HepG2 (cell line): ENCODE results near the gene ATM. TPM values are rescaled to one million over a fixed set of nuclear protein-coding genes. Genes with fewer than 3 reads are reported as not detected.

ENCODE experiments used
- ATRX ChIP-seq: sonication (generic); formaldehyde crosslinking; IDR thresholded peaks from 2 replicates; pipeline ENCODE4 v1.4.0; 2020; ENCODE audit warnings: missing genetic modification reagents, borderline replicate concordance
- BCL3 ChIP-seq: sonication (generic); formaldehyde crosslinking; IDR thresholded peaks from 2 replicates; pipeline ENCODE4 v1.5.1; 2020; ENCODE audit warnings: mild to moderate bottlenecking, missing genetic modification reagents, moderate library complexity
- FLYWCH1 ChIP-seq: sonication (generic); formaldehyde crosslinking; IDR thresholded peaks from 2 replicates; pipeline ENCODE4 v1.8.1; 2023; ENCODE audit warnings: mild to moderate bottlenecking, missing genetic modification reagents
- GZF1 ChIP-seq: sonication (generic); formaldehyde crosslinking; IDR thresholded peaks from 2 replicates; pipeline ENCODE4 v1.5.1; 2020; ENCODE audit warnings: mild to moderate bottlenecking, missing genetic modification reagents
- IRF2 ChIP-seq: IDR thresholded peaks from 2 replicates; pipeline ENCODE4 v1.6.1; 2018; ENCODE audit warnings: missing genetic modification reagents, missing compliant biosample characterization
- KLF12 ChIP-seq: sonication (generic); formaldehyde crosslinking; IDR thresholded peaks from 2 replicates; pipeline ENCODE4 v1.4.0; 2020; ENCODE audit warnings: missing genetic modification reagents, borderline replicate concordance
- MATR3 ChIP-seq: sonication (generic); formaldehyde crosslinking; IDR thresholded peaks from 2 replicates; pipeline ENCODE4 v1.4.0; 2020; ENCODE audit warnings: missing genetic modification reagents
- NFAT5 ChIP-seq: sonication (generic); formaldehyde crosslinking; IDR thresholded peaks from 2 replicates; pipeline ENCODE4 v1.4.0; 2020; ENCODE audit warnings: missing genetic modification reagents
- NR2F6 ChIP-seq, 2 experiments: IDR thresholded peaks; 2 replicates each; pipeline ENCODE4 v1.6.1; 2016; ENCODE audit warnings: antibody characterized with exemption in 1 of 2, mild to moderate bottlenecking in 1 of 2
- PAX8 ChIP-seq: sonication (generic); formaldehyde crosslinking; IDR thresholded peaks from 2 replicates; pipeline ENCODE4 v1.8.0; 2022; ENCODE audit warnings: mild to moderate bottlenecking, missing genetic modification reagents, borderline replicate concordance
- PLSCR1 ChIP-seq: sonication (generic); formaldehyde crosslinking; IDR thresholded peaks from 2 replicates; pipeline ENCODE4 v1.5.0; 2020; ENCODE audit warnings: missing genetic modification reagents, mild to moderate bottlenecking, borderline replicate concordance
- POLR2AphosphoS2 ChIP-seq: IDR thresholded peaks from 2 replicates; pipeline ENCODE4 v1.6.1; 2011; ENCODE audit warnings: low read depth, low read length, improper control_type of control experiment
- SALL2 ChIP-seq: sonication (generic); formaldehyde crosslinking; IDR thresholded peaks from 2 replicates; pipeline ENCODE4 v1.8.1; 2023; ENCODE audit warnings: mild to moderate bottlenecking, missing genetic modification reagents, inconsistent platforms
- SAP130 ChIP-seq: IDR thresholded peaks from 2 replicates; pipeline ENCODE4 v1.6.1; 2016; ENCODE audit warnings: low read depth
- TERF1 ChIP-seq: sonication (generic); formaldehyde crosslinking; IDR thresholded peaks from 2 replicates; pipeline ENCODE4 v1.8.0; 2022; ENCODE audit warnings: mild to moderate bottlenecking, missing genetic modification reagents, moderate library complexity
- THAP11 ChIP-seq: IDR thresholded peaks from 2 replicates; pipeline ENCODE4 v1.6.1; 2016; ENCODE audit warnings: missing biosample characterization, missing genetic modification reagents
- ZBTB7A ChIP-seq: sonication (generic); formaldehyde crosslinking; IDR thresholded peaks from 2 replicates; pipeline ENCODE4 v1.8.0; 2022; ENCODE audit warnings: mild to moderate bottlenecking, missing genetic modification reagents
- ZKSCAN8 ChIP-seq: IDR thresholded peaks from 2 replicates; pipeline ENCODE4 v1.6.1; 2016; ENCODE audit warnings: borderline replicate concordance, missing genetic modification reagents, missing compliant biosample characterization
- ZNF354B ChIP-seq: sonication (generic); formaldehyde crosslinking; IDR thresholded peaks from 2 replicates; pipeline ENCODE4 v1.8.0; 2022; ENCODE audit warnings: mild to moderate bottlenecking, missing genetic modification reagents
- ZNF557 ChIP-seq: sonication (generic); formaldehyde crosslinking; IDR thresholded peaks from 2 replicates; pipeline ENCODE4 v1.4.0; 2020; ENCODE audit warnings: missing genetic modification reagents
- ZNF761 ChIP-seq: sonication (generic); formaldehyde crosslinking; conservative IDR thresholded peaks from 2 replicates; pipeline ENCODE4 v1.4.0; 2020; ENCODE audit warnings: mild to moderate bottlenecking, missing genetic modification reagents
- ZNF780A ChIP-seq: sonication (generic); formaldehyde crosslinking; IDR thresholded peaks from 2 replicates; pipeline ENCODE4 v1.8.0; 2022; ENCODE audit warnings: mild to moderate bottlenecking, missing genetic modification reagents, moderate library complexity
- polyA plus RNA-seq, 8 experiments: library from polyadenylated mRNA; depleted of rRNA in 3 of 8; stranded (reverse) in 7 of 8; unstranded in 1 of 8; fragments of >200 nt; fragmentation: Illumina TruSeq in 4 of 8; extraction: Trizol in 4 of 8; gene quantifications; 2 replicates each; pipeline versions ENCODE4 v1.2.1 to v1.2.3, GENCODE V29; 2011 to 2016; ENCODE audit warnings: low read depth in 4 of 8, missing spikeins in 1 of 8, mixed read lengths in 1 of 8; ENCODE audit not compliant: insufficient read depth in 1 of 8
- total RNA-seq, 5 experiments: library from RNA; depleted of rRNA; stranded (reverse); fragments of >200 nt; fragmentation: Illumina TruSeq; extraction: Trizol; gene quantifications; 2 replicates each; pipeline ENCODE4 v1.2.3, GENCODE V29; 2016; ENCODE audit warnings: low read depth in 1 of 5

Gene ATM
- total and polyA plus RNA-seq, 2 of the 13 experiments (the other 11 are each of a cell fraction or from before 2014, with no cell fraction given) = 40.0 to 71.6 TPM

- peak; percentile 54; the same call in 1 of the 2 replicates for TF ChIP-seq ZNF354B (CRISPR knock-in tag)
- no peak for TF ChIP-seq THAP11 (CRISPR knock-in tag)
- no peak for TF ChIP-seq FLYWCH1
- no peak for TF ChIP-seq PAX8 (CRISPR knock-in tag)
- no peak for TF ChIP-seq NR2F6 (IDR thresholded peaks at IDR 0.05)
- TF ChIP-seq NR2F6 (CRISPR knock-in tag; IDR thresholded peaks at IDR 0.05) = no peak
- no peak for TF ChIP-seq IRF2 (CRISPR knock-in tag)
- 0 out of 2 replicates have a peak, but pooled peaks have one; percentile 1 for TF ChIP-seq BCL3
- no peak for TF ChIP-seq KLF12 (CRISPR knock-in tag)
- no peak for TF ChIP-seq MATR3
- TF ChIP-seq POLR2AphosphoS2 = no peak
- no peak for TF ChIP-seq ZBTB7A
- TF ChIP-seq ZKSCAN8 (CRISPR knock-in tag) = 0 out of 2 replicates have a peak, but pooled peaks have one; percentile 15
- TF ChIP-seq SAP130 (CRISPR knock-in tag) = peak; percentile 15
- 0 out of 2 replicates have a peak, but pooled peaks have one; percentile 40 for TF ChIP-seq ZNF780A
- peak; percentile 66; the same call in 1 of the 2 replicates for TF ChIP-seq TERF1 (CRISPR knock-in tag)
- no peak for TF ChIP-seq PLSCR1 (CRISPR knock-in tag)
- no peak for TF ChIP-seq ZNF557 (CRISPR knock-in tag)
- TF ChIP-seq NFAT5 (CRISPR knock-in tag) = no peak
- no peak for TF ChIP-seq GZF1 (CRISPR knock-in tag)
- TF ChIP-seq ZNF761 (CRISPR knock-in tag) = no peak
- TF ChIP-seq ATRX (CRISPR knock-in tag) = no peak
- TF ChIP-seq SALL2 = no peak
These were observed 682 bp downstream of the ATM start (continued) for GRCh38 chr11:108223348-108224149.
